HT1080 (cell line): ENCODE measurements around the gene MAMSTR. TPM values are rescaled to one million over a fixed set of nuclear protein-coding genes. Genes with fewer than 3 reads are reported as not detected.
"Not testable (repeated sequence)": the region's sequence is repeated elsewhere in the genome, so short reads cannot be mapped to it uniquely, and the experiment has no call there.

ENCODE experiments used
- DNase-seq: peaks from one replicate; pipeline ENCODE4 v3.0.0-alpha.2; 2015; ENCODE audit warnings: low read depth
- polyA plus RNA-seq, 2 experiments: library from polyadenylated mRNA; depleted of rRNA; stranded (reverse); fragments of >200 nt; gene quantifications; 2 replicates each; pipeline ENCODE4 v1.2.3, GENCODE V29; 2015
- total RNA-seq: library from RNA; depleted of rRNA; stranded (reverse); fragments of >200 nt; shearing (Covaris generic); gene quantifications from 2 replicates; pipeline ENCODE4 v1.2.3, GENCODE V29; 2014; rRNA removed

Gene MAMSTR, protein sequence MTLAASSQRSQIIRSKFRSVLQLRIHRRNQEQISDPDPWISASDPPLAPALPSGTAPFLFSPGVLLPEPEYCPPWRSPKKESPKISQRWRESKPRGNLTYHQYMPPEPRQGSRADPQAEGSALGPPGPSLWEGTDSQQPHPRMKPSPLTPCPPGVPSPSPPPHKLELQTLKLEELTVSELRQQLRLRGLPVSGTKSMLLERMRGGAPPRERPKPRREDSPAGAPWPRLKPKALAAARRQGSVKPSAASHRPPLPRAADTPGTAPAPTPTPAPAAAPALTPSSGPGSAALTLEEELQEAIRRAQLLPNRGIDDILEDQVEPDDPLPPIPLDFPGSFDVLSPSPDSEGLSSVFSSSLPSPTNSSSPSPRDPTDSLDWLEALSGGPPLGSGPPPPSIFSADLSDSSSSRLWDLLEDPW
- total RNA-seq, result 0.35 TPM in 1 of 2 replicates, not detected in the other
- polyA plus RNA-seq (2015; cell fraction: cytosol; rRNA removed), result 0.40 TPM in 2 replicates
- polyA plus RNA-seq (2015; cell fraction: nucleus; rRNA removed), result 0.24 TPM in 1 of 2 replicates, not detected in the other

DNA sequence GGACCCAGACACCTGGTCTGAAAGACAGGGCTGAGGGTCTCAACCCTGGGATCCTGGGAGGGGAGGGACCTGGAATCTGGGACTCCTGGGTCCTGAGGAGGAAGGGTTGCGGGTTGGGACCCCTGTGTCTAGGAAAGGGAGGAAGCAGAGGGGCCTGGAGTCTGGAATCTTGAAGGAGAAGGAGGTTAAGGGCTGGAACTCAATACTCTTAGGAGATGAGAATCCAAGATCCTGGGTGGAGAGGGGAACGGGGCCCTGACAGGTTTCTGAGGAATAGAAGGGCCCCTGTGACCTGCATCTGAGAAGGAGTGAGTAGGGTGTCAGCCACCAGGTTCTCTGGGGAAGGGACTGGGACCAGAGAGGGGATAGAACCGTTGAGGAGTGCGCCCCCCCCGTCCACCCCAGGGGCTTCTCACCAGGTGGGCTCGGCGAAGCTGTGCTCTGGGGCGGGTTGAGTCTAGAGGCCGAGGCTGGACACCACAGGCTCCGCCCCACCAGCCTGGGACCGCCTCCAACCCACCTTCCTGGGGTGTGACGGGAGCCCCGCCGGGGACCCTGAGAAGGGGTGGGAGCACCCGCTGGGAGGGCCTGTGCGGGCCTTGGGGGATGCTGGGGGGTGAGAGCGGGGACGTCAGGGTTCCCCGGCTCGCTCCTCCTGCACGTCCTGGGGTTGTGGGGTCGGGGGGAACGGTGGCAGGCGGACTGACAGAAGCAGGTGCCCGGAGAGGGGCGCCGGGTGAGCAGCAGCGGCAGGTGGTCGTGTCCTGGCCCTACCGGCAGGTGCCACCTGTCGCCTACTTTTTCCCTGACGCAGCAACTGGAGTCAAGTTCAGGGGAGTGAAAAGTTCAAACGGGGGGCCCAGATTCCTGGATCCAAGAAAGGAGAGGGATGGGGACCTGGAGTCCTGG, at the start of gene MAMSTR:
Gene MAMSTR, minus strand, starts transcription at position 463 of the 909 bp plus-strand sequence. CDS start 694 bp downstream, outside the sequence.
- DNase-seq, result no peak

DNA sequence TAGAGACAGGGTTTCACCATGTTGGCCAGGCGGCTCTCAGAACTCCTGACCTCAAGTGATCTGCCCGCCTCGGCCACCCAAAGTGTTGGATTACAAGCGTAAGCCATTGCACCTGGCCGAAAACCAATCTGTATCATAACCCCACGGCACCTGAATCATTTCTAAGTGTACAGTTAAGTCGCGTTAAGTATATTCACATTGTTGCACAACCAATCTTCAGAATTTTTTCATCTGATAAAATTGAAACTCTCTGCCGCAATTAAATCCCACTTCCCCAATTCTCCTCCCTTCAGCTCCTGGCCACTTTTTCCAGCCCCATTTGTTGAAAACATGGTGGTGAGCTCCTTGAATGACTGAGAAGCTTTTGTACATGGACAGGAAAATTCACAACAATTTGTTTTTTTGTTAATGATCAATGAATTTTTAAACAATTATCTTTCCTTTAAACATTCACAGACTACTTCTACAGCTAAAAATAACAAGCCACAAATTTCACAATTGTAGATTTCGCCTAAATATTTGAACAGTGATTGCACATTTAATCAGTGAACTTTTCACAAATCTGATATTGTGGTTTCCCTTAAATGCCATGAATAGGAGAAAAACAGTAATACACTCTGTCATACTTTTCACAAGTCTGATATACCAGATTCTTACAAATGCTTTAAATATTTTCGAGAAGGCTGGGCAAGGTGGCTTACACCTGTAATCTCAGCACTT, 49.6 kb upstream of the MAMSTR start:
- DNase-seq, result no peak

DNA sequence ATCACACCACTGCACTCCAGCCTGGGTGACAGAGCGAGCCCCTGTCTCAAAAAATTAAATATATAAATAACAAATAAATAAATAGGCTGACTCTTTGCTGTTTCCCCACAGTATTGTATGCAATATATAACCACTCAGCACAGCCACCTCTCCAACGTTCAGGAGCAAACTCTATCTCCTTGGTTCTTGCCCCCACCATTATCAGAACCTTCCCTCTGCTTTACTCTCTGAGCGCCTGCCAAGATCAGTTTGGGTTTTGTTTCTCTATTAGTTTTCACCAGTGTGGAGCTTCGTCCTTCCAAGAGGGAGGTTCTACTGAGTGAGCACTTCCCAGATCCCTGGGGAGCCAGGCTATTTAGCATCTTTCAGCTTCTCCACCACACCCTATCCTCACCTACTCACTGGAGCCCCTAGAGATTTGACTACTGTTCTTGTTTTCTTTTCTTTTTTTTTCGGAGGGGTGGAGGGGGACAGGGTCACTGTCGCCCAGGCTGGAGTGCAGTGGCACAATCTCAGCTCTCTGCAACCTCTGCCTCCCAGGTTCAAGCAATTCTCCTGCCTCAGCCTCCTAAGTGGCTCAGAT, 48.7 kb upstream of the MAMSTR start:
- not testable (repeated sequence) for DNase-seq

DNA sequence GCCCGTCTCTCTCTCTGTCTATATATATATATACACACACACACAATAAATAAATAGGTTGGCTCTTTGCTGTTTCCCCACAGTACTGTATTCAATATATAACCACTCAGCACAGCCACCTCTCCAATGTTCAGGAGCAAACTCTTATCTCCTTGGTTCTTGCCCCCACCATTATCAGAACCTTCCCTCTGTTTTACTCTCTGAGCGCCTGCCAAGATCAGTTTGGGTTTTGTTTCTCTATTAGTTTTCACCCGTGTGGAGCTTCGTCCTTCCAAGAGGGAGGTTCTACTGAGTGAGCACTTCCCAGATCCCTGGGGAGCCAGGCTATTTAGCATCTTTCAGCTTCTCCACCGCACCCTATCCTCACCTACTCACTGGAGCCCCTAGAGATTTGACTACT, 46.3 kb upstream of the MAMSTR start:
- not testable (repeated sequence) for DNase-seq

DNA sequence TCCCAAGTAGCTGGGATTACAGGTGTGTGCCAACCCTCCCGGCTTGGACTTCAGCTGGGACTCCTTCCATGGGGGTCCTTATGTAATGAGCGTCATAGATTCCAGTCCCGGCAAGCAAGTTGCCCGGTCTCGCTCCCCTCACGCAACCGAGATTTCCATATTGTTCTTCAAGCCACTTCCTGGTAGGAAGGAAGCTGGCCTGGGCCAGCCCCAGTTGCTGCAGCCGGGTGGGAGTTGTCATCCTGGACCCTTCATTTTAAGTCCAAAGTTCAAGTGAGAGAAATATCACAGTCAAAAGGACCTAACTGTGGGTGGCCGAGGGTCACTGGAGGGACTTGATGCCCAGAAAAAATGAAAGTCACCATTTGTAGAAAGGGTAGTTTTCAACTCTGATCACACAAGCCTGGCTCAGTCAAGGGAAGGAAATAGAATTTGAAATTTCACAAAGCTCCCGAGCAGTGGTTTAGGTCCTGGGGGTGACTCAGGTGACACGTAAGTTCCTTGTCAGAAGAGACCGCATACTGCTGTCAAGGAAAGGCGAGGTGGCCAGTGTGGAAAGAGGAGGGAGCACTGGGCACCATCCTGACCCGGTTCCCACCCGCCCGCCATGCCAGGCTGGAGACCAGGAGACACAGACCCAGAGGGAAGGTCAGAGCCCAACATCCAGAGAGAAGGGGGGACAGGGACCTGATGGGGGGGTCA, 41.1 kb upstream of the MAMSTR start:
- peak; percentile 72 for DNase-seq

DNA sequence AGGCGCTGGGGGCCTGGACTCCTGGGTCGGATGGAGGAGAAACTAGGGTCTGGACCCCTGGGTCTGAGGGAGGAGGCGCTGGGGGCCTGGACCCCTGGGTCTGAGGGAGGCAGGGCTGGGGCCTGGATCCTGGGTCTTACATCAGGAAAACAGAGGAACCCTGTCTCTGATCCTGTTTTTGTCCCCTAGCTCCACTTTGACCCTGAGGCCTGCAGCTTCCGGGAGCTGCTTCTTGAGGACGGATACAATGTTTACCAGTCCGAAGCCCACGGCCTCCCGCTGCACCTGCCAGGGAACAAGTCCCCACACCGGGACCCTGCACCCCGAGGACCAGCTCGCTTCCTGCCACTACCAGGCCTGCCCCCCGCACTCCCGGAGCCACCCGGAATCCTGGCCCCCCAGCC, 38.2 kb upstream of the MAMSTR start:
- no peak for DNase-seq

DNA sequence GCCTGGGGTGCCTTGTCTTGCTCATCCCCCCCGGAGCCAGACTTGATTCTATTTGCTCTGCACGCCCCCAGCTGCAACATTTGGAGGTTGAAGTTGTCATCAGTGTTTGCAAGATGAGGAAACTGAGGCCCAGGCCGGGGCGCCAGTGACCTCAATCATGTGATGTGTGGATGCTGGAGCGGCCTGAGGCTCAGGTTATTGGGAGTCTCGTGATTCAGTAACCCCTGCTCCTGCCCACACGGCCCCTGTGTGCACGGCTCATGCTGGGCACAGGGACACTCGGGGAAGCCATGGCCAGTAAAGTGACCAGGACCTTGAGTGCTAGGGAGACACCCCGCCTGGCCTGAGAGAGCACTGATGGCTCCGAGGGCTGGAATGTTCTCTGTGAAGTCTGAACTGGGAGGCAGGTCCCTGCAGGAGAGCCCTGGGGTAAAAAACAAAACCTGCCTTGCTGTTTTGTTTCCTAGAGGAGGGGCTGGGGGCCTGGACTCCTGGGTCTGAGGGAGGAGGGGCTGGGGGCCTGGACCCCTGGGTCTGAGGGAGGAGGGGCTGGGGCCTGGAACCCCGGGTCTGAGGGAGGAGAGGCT, 37.7 kb upstream of the MAMSTR start:
- DNase-seq, result no peak

DNA sequence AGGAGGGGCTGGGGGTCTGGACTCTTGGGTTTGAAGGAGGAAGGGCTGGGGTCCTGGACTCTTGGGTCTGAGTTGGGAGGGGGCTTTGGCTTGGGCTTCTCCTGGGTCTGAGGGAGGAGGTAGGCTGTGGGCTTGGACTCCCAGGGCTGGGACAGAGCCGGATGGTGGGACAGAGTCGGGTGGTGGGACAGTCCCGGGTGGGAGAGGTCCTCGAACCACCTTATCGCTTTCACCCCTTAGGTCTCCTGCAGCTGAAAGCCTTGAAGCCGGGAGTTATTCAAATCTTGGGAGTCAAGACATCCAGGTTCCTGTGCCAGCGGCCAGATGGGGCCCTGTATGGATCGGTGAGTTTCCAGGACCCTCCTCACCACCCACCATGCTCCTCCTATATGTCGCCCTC, 37.2 kb upstream of the MAMSTR start:
- no peak for DNase-seq

DNA sequence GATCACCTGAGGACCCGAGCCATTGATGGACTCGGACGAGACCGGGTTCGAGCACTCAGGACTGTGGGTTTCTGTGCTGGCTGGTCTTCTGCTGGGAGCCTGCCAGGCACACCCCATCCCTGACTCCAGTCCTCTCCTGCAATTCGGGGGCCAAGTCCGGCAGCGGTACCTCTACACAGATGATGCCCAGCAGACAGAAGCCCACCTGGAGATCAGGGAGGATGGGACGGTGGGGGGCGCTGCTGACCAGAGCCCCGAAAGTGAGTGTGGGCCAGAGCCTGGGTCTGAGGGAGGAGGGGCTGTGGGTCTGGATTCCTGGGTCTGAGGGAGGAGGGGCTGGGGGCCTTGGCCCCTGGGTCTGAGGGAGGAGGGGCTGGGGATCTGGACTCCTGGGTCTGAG, 36.7 kb upstream of the MAMSTR start:
- no peak for DNase-seq

DNA sequence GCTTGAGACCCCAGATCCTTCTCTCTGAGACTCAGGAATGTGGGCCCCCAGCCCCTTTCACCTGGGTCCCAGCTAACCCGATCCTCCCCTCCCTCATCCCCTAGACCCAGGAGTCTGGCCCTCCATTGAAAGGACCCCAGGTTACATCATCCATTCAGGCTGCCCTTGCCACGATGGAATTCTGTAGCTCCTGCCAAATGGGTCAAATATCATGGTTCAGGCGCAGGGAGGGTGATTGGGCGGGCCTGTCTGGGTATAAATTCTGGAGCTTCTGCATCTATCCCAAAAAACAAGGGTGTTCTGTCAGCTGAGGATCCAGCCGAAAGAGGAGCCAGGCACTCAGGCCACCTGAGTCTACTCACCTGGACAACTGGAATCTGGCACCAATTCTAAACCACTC, 36.3 kb upstream of the MAMSTR start:
- DNase-seq, result no peak

DNA sequence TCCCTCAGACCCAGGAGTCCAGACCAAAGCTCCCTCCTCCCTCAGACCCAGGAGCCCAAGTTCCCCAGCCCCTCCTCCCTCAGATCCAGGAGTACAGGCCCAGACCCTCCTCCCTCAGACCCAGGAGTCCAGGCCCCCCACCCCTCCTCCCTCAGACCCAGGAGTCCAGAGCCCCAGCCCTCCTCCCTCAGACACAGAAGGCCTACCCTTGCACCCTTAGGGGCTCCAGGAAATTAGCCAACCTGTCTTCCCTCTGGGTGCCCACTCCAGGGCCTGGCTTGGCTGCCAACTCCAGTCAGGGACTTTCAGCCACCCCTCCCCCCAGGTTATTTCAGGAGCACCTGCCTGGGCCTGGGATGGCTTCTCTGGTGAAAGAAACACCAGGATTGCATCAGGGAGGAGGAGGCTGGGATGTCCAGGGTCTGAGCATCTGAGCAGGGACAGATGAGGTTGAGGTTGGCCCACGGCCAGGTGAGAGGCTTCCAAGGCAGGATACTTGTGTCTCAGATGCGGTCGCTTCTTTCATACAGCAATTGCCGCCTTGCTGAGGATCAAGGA, 35.6 kb upstream of the MAMSTR start, which contains the start of gene FGF21:
Gene FGF21, plus strand, starts transcription at position 441 of the 558 bp plus-strand sequence. CDS start 713 bp downstream, outside the sequence.
- DNase-seq, result no peak

DNA sequence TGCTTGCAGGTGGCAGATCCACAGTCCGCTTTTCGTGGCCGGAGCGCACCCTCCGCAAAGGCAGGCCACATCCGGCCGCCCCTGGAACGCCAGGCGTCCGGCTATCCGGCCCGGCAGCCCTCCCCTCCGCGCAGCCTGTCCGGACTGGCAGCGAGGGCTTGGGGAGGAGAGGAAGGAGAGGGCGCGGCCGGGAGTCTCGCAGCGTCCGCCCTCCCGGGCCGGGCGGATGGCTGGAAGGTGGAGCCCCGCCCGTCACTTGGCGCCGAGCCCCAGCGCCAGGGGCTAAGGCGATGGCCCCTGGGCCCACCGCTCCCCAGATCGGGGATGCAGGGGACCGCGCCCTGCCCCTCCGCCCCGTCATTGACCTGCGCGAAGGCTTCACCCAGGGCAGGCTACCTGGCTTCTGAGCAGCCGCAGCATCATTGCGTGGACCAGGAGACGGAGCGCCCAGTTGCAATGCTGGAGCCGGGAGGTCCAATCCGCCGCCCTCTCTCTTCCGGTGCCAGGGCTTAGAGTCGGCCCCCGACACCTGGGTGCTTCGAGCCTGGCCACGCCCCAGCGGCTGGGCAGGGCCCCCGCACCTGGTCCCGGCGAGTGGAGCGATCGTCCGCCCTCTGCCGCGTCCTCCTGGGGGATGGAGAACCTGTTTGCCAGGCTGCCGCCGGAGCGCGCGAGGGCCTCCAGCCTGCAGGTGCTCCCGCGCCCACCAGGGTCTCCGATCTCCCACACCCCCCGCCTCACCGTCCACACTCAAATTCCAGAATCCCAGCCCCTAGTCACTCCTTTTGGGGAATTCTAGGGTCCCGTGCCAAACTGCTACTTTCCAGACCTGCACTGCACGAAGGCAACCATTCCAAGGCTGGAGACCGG, 33.2 kb upstream of the MAMSTR start, which contains the start of gene FUT1:
Gene FUT1, minus strand, starts transcription at position 146 of the 870 bp plus-strand sequence. CDS start 1,360 bp downstream, outside the sequence.
- DNase-seq, result no peak

DNA sequence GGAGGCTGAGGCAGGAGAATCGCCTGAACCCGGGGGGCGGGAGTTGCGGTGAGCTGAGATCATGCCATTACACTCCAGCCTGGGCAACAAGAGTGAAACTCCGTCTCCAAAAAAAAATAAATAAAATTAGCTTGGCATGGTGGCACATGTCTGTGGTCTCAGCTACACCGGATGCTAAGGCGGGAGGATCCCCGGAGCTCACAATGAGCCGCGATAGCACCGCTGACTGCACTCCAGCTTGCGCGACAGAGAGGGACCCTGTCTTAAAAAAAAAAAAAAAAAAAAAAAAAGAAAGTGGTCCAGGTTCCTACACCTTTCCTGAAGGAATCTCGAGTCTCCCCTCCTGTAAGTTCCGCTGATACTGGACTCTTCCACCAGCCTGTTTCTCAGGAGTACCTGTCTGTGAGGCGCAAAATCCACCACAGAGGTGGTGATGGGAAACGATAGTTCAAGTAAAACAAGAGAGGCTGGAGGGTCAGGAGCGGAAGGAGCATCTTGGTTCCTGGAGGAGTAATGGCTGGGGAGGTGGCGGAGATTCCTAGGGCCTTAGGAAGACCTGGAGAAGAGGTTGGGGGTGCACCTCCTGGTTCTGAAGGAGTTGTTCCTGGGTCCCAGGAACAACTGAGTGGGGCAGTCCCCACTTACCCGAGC, 32.4 kb upstream of the MAMSTR start:
- DNase-seq, result no peak

DNA sequence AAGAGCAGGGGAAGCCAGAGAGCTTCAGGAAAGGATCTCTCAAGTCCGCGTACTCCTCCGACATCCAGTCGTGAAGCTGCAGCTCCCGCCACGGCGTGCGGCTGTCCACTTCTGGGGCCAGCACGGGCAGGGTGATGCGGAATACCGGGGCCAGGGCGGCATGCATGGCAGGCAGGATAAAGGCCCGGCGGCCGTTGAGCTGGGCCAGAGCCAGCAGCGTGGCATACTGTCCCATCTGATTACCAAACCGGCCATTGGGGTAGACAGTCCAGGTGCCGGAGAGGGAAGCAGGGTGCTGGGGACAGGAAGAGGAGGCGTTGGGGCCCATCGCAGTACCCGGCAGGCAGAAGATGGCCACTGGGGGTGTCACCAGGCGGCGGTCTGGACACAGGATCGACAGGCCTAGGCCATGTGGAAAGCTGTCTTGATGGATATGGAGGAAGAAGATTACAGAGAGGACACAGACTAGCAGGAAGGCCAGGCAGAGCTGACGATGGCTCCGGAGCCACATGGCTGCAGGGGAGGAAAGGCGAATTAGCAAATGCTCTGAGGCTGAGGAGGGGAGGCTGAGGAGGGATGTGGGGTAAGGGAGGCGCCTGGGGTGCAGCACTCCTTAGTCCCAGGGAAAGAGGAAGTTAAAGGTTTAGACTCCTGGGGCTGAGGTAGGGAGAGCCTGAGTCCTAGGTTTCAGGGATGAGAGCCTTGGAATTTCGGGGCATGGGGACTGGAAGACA, 31.4 kb upstream of the MAMSTR start:
- no peak for DNase-seq

DNA sequence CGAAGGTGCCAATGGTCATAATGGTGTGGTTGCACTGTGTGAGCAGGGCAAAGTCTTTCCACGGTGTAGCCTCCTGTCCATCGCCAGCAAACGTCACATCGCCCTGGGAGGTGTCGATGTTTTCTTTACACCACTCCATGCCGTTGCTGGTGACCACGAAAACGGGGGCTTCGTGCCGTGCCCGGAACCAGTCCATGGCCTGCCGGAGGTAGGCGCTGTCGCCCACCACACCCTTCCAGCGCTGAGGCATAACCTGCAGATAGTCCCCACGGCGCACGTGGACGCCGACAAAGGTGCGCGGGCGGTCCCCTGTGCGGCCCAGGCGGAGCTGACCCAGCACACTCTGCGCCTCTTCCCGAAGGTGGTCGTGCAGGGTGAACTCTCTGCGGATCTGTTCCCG, 30.8 kb upstream of the MAMSTR start:
- DNase-seq, result no peak

DNA sequence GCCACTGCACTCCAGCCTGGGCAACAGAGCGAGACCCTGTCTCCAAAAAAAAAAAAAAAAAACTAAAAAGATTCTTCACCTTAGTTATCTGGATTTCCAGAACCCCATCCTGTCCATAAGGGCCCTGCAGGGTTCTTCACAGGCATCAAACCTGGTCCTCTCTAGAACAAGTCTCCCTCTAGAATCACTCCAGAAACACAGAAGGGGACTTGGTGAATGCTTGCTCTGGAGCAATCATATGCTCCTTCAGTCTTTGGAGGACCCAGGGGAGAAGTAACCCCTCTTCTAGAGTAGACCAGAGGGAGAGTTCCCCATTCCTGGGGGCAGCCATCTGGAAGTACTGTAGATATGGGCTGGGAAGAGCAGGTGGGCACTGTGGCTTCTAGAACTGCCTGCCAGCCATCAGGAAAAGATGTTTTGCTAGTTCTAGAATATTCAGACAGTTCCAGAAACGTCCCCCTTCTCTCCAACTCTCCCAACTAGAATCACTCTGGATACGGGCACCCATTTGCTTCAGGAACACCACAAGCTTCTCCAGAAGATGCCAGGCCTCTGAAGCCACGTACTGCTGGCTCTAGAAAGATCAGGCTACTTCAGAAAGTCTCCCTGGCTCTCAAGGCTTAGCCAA, 30.2 kb upstream of the MAMSTR start:
- no peak for DNase-seq
